Measurements from ENCODE around the gene TBC1D2. TPM values are rescaled to one million over a fixed set of nuclear protein-coding genes. Genes with fewer than 3 reads are reported as not detected.

TBC1D2 gene
- total and polyA plus RNA-seq, 2 of the 4 experiments (the other 2 are of a cell fraction), result 36.9 to 62.7 TPM

Small RNA genes within 50 kb of the gene (microRNA-seq; reads per million reads assigned to microRNA genes)
- gene MIR6854 (ENCODE audit: insufficient read depth in 1 of 2, insufficient read length in 1 of 2, unreplicated experiment in 1 of 2), result 0.73 to 1.0 reads per million in 2 experiments

Small RNA genes within 50 kb of the gene (small RNA-seq; reads per million reads assigned to genes)
- 0 to 3.5 (median 0) reads per million in 5 experiments for gene MIR6854

Other genes with a start within 250 kb of the TBC1D2 start
- 306 and 313 TPM in 2 replicates for gene NANS, start 198.9 kb downstream of the TBC1D2 start, total RNA-seq (2012; rRNA removed)
- 197 and 210 TPM in 2 replicates for gene NANS, start 198.9 kb downstream of the TBC1D2 start, polyA plus RNA-seq (2012; rRNA removed)
- gene TRIM14, start 136.4 kb downstream of the TBC1D2 start, total RNA-seq (2012; rRNA removed), result 3.0 and 3.1 TPM in 2 replicates
- gene TRIM14, start 136.4 kb downstream of the TBC1D2 start, polyA plus RNA-seq (2012; rRNA removed), result 8.5 and 8.8 TPM in 2 replicates
- 1.9 and 2.2 TPM in 2 replicates for gene CORO2A, start 63.0 kb downstream of the TBC1D2 start, total RNA-seq (2012; rRNA removed)
- 1.9 and 2.2 TPM in 2 replicates for gene CORO2A, start 63.0 kb downstream of the TBC1D2 start, polyA plus RNA-seq (2012; rRNA removed)

Data from IMR-90 (cell line).